Fibroblast of skin of left quadriceps (primary cell): Measurements from ENCODE around the gene PPDPF.

Source experiments
- DNase-seq, 2 experiments: peaks; one replicate each; pipeline ENCODE4 v3.0.0-alpha.2; 2013; ENCODE audit warnings: low read depth in 2 of 2

PPDPF gene

GRCh38 chr20:63520934-63521601 is 503 bp downstream of the PPDPF start:
- peak; percentile 16 to 21 for DNase-seq

GRCh38 chr20:63521602-63522001 is 1.0 kb downstream of the PPDPF start:
- no peak for DNase-seq

- no peak for DNase-seq
Observed at GRCh38 chr20:63522091-63522868, 1.7 kb downstream of the PPDPF start.

GRCh38 chr20:63522981-63523611 is 2.5 kb downstream of the PPDPF start:
- no peak for DNase-seq

GRCh38 chr20:63525185-63525584 is 4.6 kb downstream of the PPDPF start:
- no peak for DNase-seq

- no peak for DNase-seq
Observed at GRCh38 chr20:63525971-63526370, 5.4 kb downstream of the PPDPF start.

- no peak for DNase-seq
Observed at GRCh38 chr20:63527184-63527583, 6.6 kb downstream of the PPDPF start.

- no peak for DNase-seq
Observed at GRCh38 chr20:63529180-63529860, 8.8 kb downstream of the PPDPF start.

GRCh38 chr20:63529861-63530787 is 9.6 kb downstream of the PPDPF start:
- DNase-seq: no peak

GRCh38 chr20:63530788-63531160 is 10.2 kb downstream of the PPDPF start:
- no peak for DNase-seq

- DNase-seq: no peak
Observed at GRCh38 chr20:63531686-63532448, 11.3 kb downstream of the PPDPF start.

GRCh38 chr20:63532449-63532971 is 11.9 kb downstream of the PPDPF start:
- no peak for DNase-seq

GRCh38 chr20:63533388-63533787 is 12.8 kb downstream of the PPDPF start:
- no peak for DNase-seq

- no peak for DNase-seq
Observed at GRCh38 chr20:63533871-63534393, 13.4 kb downstream of the PPDPF start.

GRCh38 chr20:63534427-63534830 is 13.9 kb downstream of the PPDPF start:
- no peak for DNase-seq

GRCh38 chr20:63534831-63535651 is 14.5 kb downstream of the PPDPF start:
- DNase-seq: no peak

- DNase-seq: no peak
Observed at GRCh38 chr20:63536241-63536977, 15.8 kb downstream of the PPDPF start.

GRCh38 chr20:63536997-63537524 is 16.5 kb downstream of the PPDPF start, which contains the start of gene PTK6:
Gene PTK6, minus strand, starts transcription at chr20:63537376. Its CDS starts 62 bp downstream, at chr20:63537314.
- no peak for DNase-seq
